HepG2 (cell line): ENCODE data around the gene VMA21. TPM values are rescaled to one million over a fixed set of nuclear protein-coding genes. Genes with fewer than 3 reads are reported as not detected.

ENCODE experiments used
- CENPX ChIP-seq: sonication (generic); formaldehyde crosslinking; IDR thresholded peaks from 2 replicates; pipeline ENCODE4 v1.9.0; 2021; ENCODE audit warnings: mild to moderate bottlenecking, missing genetic modification reagents, moderate library complexity
- CHD2 ChIP-seq: IDR thresholded peaks from 2 replicates; pipeline ENCODE4 v1.6.1; 2011; ENCODE audit warnings: low read depth, low read length, improper control_type of control experiment
- CREM ChIP-seq, 2 experiments: sonication (generic) in 1 of 2; formaldehyde crosslinking in 1 of 2; IDR thresholded peaks; 2 replicates each; pipeline versions ENCODE4 v1.4.0 to v1.6.1; 2016 to 2020; ENCODE audit warnings: antibody characterized with exemption in 1 of 2, mild to moderate bottlenecking in 1 of 2, missing genetic modification reagents in 1 of 2
- DMAP1 ChIP-seq: IDR thresholded peaks from 2 replicates; pipeline ENCODE4 v1.6.1; 2016
- DNMT1 ChIP-seq: sonication (generic); formaldehyde crosslinking; IDR thresholded peaks from 2 replicates; pipeline ENCODE4 v1.5.1; 2020; ENCODE audit warnings: mild to moderate bottlenecking, missing genetic modification reagents
- DNMT3B ChIP-seq: conservative IDR thresholded peaks from 2 replicates; pipeline ENCODE4 v1.6.1; 2016; ENCODE audit warnings: missing biosample characterization, control low read depth
- FOXP1 ChIP-seq, 2 experiments: fragments of 450-650 bp in 1 of 2; IDR thresholded peaks; 2 replicates each; pipeline ENCODE4 v1.6.1; 2017 to 2018; ENCODE audit warnings: antibody characterized with exemption in 1 of 2
- HIC2 ChIP-seq: sonication (generic); formaldehyde crosslinking; IDR thresholded peaks from 2 replicates; pipeline ENCODE4 v1.9.0; 2022; ENCODE audit warnings: low read depth, missing genetic modification reagents
- HNRNPUL1 ChIP-seq: fragments of 200-400 bp; formaldehyde crosslinking; IDR thresholded peaks from 2 replicates; pipeline ENCODE4 v1.6.1; 2017; ENCODE audit warnings: low read depth, mild to moderate bottlenecking, low read length, moderate library complexity
- NFYB ChIP-seq: sonication (generic); formaldehyde crosslinking; IDR thresholded peaks from 2 replicates; pipeline ENCODE4 v1.4.0; 2020; ENCODE audit warnings: missing genetic modification reagents
- PRPF4 ChIP-seq: fragments of 200-400 bp; formaldehyde crosslinking; IDR thresholded peaks from 2 replicates; pipeline ENCODE4 v1.6.1; 2016; ENCODE audit warnings: low read length, low read depth; ENCODE audit not compliant: poor library complexity, severe bottlenecking
- RAD21 ChIP-seq: fragments of 450-650 bp; formaldehyde crosslinking; IDR thresholded peaks from 2 replicates; pipeline ENCODE4 v1.5.0; 2020; ENCODE audit warnings: mild to moderate bottlenecking
- RBM22 ChIP-seq: fragments of 200-400 bp; formaldehyde crosslinking; optimal IDR thresholded peaks from 2 replicates; pipeline ENCODE3; 2017; ENCODE audit warnings: mild to moderate bottlenecking, low read length, moderate library complexity
- SALL1 ChIP-seq: sonication (generic); formaldehyde crosslinking; IDR thresholded peaks from 2 replicates; pipeline ENCODE4 v1.8.0; 2022; ENCODE audit warnings: mild to moderate bottlenecking, missing genetic modification reagents
- ZFP36L2 ChIP-seq: sonication (generic); formaldehyde crosslinking; IDR thresholded peaks from 2 replicates; pipeline ENCODE4 v1.4.0; 2020; ENCODE audit warnings: missing genetic modification reagents
- ZFP62 ChIP-seq: sonication (generic); formaldehyde crosslinking; IDR thresholded peaks from 2 replicates; pipeline ENCODE4 v1.4.0; 2020; ENCODE audit warnings: missing genetic modification reagents
- ZNF101 ChIP-seq: sonication (generic); formaldehyde crosslinking; IDR thresholded peaks from 2 replicates; pipeline ENCODE4 v1.4.0; 2020; ENCODE audit warnings: mild to moderate bottlenecking, low read depth, missing genetic modification reagents, borderline replicate concordance
- ZNF547 ChIP-seq: sonication (generic); formaldehyde crosslinking; IDR thresholded peaks from 2 replicates; pipeline ENCODE4 v1.5.1; 2020; ENCODE audit warnings: mild to moderate bottlenecking, missing genetic modification reagents
- ZNF605 ChIP-seq: sonication (generic); formaldehyde crosslinking; IDR thresholded peaks from 2 replicates; pipeline ENCODE4 v1.8.0; 2022; ENCODE audit warnings: mild to moderate bottlenecking, missing genetic modification reagents
- ZNF614 ChIP-seq: IDR thresholded peaks from 2 replicates; pipeline ENCODE4 v1.6.1; 2018; ENCODE audit warnings: missing biosample characterization, missing genetic modification reagents, inconsistent platforms, borderline replicate concordance
- ZNF720 ChIP-seq: sonication (generic); formaldehyde crosslinking; IDR thresholded peaks from 2 replicates; pipeline ENCODE4 v1.4.0; 2020; ENCODE audit warnings: missing genetic modification reagents
- ZNF724P ChIP-seq: sonication (generic); formaldehyde crosslinking; IDR thresholded peaks from 2 replicates; pipeline ENCODE4 v1.8.0; 2022; ENCODE audit warnings: missing genetic modification reagents, borderline replicate concordance
- ZNF737 ChIP-seq: sonication (generic); formaldehyde crosslinking; IDR thresholded peaks from 2 replicates; pipeline ENCODE4 v1.5.0; 2020; ENCODE audit warnings: missing genetic modification reagents, mild to moderate bottlenecking, borderline replicate concordance
- ZSCAN12 ChIP-seq: sonication (generic); formaldehyde crosslinking; IDR thresholded peaks from 2 replicates; pipeline ENCODE4 v1.9.0; 2021; ENCODE audit warnings: mild to moderate bottlenecking, missing genetic modification reagents
- ZXDC ChIP-seq: sonication (generic); formaldehyde crosslinking; IDR thresholded peaks from 2 replicates; pipeline ENCODE4 v1.5.0; 2020; ENCODE audit warnings: mild to moderate bottlenecking, missing genetic modification reagents
- polyA plus RNA-seq, 8 experiments: library from polyadenylated mRNA; depleted of rRNA in 3 of 8; stranded (reverse) in 7 of 8; unstranded in 1 of 8; fragments of >200 nt; fragmentation: Illumina TruSeq in 4 of 8; extraction: Trizol in 4 of 8; gene quantifications; 2 replicates each; pipeline versions ENCODE4 v1.2.1 to v1.2.3, GENCODE V29; 2011 to 2016; ENCODE audit warnings: low read depth in 4 of 8, missing spikeins in 1 of 8, mixed read lengths in 1 of 8; ENCODE audit not compliant: insufficient read depth in 1 of 8
- total RNA-seq, 5 experiments: library from RNA; depleted of rRNA; stranded (reverse); fragments of >200 nt; fragmentation: Illumina TruSeq; extraction: Trizol; gene quantifications; 2 replicates each; pipeline ENCODE4 v1.2.3, GENCODE V29; 2016; ENCODE audit warnings: low read depth in 1 of 5
- TF ChIP-seq, protein P1 (sequence below): sonication (generic); formaldehyde crosslinking; IDR thresholded peaks from 2 replicates; pipeline ENCODE4 v1.8.1; 2023; ENCODE audit warnings: mild to moderate bottlenecking, moderate library complexity, missing genetic modification reagents

Gene VMA21
- total and polyA plus RNA-seq, 2 of the 13 experiments (the other 11 are each of a cell fraction or from before 2014, with no cell fraction given) = 20.9 to 42.4 TPM

- TF ChIP-seq RAD21 (CRISPR knock-in tag) = no peak
- no peak for TF ChIP-seq ZXDC (CRISPR knock-in tag)
- TF ChIP-seq PRPF4 = no peak
- TF ChIP-seq DNMT3B (CRISPR knock-in tag) = no peak
- TF ChIP-seq FOXP1 (IDR thresholded peaks at IDR 0.05) = no peak
- no peak for TF ChIP-seq FOXP1 (CRISPR knock-in tag; IDR thresholded peaks at IDR 0.05)
- no peak for TF ChIP-seq CHD2
- no peak for TF ChIP-seq DNMT1 (CRISPR knock-in tag)
- TF ChIP-seq, protein P1, sequence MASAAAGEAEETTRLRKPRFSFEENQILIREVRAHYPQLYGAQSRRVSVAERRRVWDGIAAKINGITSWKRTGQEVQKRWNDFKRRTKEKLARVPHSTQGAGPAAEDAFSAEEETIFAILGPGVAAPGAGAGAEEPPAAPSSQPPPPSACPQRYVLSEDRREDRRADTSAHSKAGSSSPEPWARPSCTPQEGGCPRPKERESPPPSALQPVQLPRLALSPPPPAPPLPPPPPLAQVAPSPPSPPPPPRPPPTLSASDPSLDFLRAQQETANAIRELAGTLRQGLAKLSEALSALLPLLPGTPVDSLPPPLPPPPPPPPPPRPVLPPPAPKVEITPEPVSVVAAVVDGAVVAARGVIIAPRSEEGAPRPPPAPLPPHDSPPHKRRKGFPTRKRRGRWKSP (CRISPR knock-in tag) = peak; percentile 76; the same call in 1 of the 2 replicates
- TF ChIP-seq ZNF614 (CRISPR knock-in tag) = no peak
- no peak for TF ChIP-seq NFYB
- no peak; the same call in 1 of the 2 replicates for TF ChIP-seq DMAP1
- peak; percentile 51; the same call in 1 of the 2 replicates for TF ChIP-seq SALL1 (CRISPR knock-in tag)
- no peak for TF ChIP-seq ZNF724P (CRISPR knock-in tag)
- TF ChIP-seq ZNF737 = no peak
- TF ChIP-seq ZSCAN12 (CRISPR knock-in tag) = no peak
- no peak for TF ChIP-seq ZFP62 (CRISPR knock-in tag)
- no peak for TF ChIP-seq CREM (IDR thresholded peaks at IDR 0.05)
- no peak for TF ChIP-seq CREM (CRISPR knock-in tag; IDR thresholded peaks at IDR 0.05)
- no peak for TF ChIP-seq ZNF720 (CRISPR knock-in tag)
- TF ChIP-seq HIC2 (CRISPR knock-in tag) = no peak
- TF ChIP-seq RBM22 = no peak
- no peak for TF ChIP-seq ZNF101 (CRISPR knock-in tag)
- 0 out of 2 replicates have a peak, but pooled peaks have one; percentile 53 for TF ChIP-seq ZNF547 (CRISPR knock-in tag)
- TF ChIP-seq CENPX (CRISPR knock-in tag) = no peak
- TF ChIP-seq ZNF605 (CRISPR knock-in tag) = no peak
- TF ChIP-seq HNRNPUL1 = no peak
- no peak for TF ChIP-seq ZFP36L2 (CRISPR knock-in tag)
Observed at GRCh38 chrX:151396825-151397740, at the start of gene VMA21 (continued).
